Stimulated activated CD8-positive, alpha-beta memory T cell treated with anti-CD3 and anti-CD28 coated beads, Interleukin-12 subunit alpha, Interleukin-12 subunit beta, amount 100 ng/mL, for 1 hour (primary cell): Measurements from ENCODE around the gene DIRAS1.
"Not testable (repeated sequence)": the region's sequence is repeated elsewhere in the genome, so short reads cannot be mapped to it uniquely, and the experiment has no call there.

Source experiments
- DNase-seq: peaks from one replicate; pipeline ENCODE4 v3.0.0-alpha.2; 2020; ENCODE audit warnings: low read depth

DIRAS1 gene

GRCh38 chr19:2676823-2677222, 44.3 kb downstream of the DIRAS1 start:
- DNase-seq, result no peak

- DNase-seq, result no peak
Observed at GRCh38 chr19:2675892-2676291, 45.3 kb downstream of the DIRAS1 start.

GRCh38 chr19:2670217-2670616, 51.0 kb downstream of the DIRAS1 start:
- DNase-seq, result no peak

GRCh38 chr19:2668175-2668763, 52.9 kb downstream of the DIRAS1 start:
- DNase-seq, result no peak

GRCh38 chr19:2667349-2667748, 53.8 kb downstream of the DIRAS1 start:
- not testable (repeated sequence) for DNase-seq

- no peak for DNase-seq
Observed at GRCh38 chr19:2666344-2666994, 54.7 kb downstream of the DIRAS1 start.

- DNase-seq, result no peak
Observed at GRCh38 chr19:2665103-2665502, 56.1 kb downstream of the DIRAS1 start.
